Activated CD4-positive, CD25-positive, alpha-beta regulatory T cell treated with anti-CD3 and anti-CD28 coated beads, Interleukin-2, amount 50 U/mL, for 72 hours (primary cell): ENCODE measurements around the gene CCDC183.
"Not testable (repeated sequence)": the region's sequence is repeated elsewhere in the genome, so short reads cannot be mapped to it uniquely, and the experiment has no call there.

ENCODE experiments used
- DNase-seq: peaks from one replicate; pipeline ENCODE4 v3.0.0; 2021

Gene CCDC183

GRCh38 chr9:136785565-136786355 lies 10.4 kb upstream of the CCDC183 start:
- DNase-seq, result not testable (repeated sequence)

DNA sequence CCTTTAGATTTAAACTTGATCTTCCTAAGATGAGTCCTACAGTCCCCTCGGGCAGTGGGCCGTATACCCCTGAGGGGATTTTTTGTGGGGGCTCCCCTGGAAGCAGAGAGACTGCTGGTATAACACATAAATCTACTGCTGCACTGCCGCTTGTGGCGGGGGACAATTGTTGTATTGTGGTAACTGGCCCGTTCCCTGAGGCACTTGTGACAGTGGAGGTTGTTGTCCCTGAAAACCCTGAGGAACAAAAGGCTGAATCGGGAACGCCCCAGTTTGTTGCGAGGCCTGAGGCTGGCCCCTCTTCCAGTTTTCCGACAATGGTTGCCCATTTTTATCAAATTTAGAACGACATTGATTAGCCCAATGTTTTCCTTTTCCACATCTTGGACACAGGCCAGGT lies 9.7 kb upstream of the CCDC183 start:
- no peak for DNase-seq

- not testable (repeated sequence) for DNase-seq
Observed at GRCh38 chr9:136786983-136787382, 9.2 kb upstream of the CCDC183 start.

GRCh38 chr9:136787690-136788400 lies 8.3 kb upstream of the CCDC183 start:
- peak; percentile 64 for DNase-seq

GRCh38 chr9:136788644-136789522 lies 7.3 kb upstream of the CCDC183 start:
- DNase-seq, result not testable (repeated sequence)

GRCh38 chr9:136789523-136789937 lies 6.6 kb upstream of the CCDC183 start:
- no peak for DNase-seq

- peak; percentile 100 for DNase-seq
Observed at GRCh38 chr9:136790640-136791515, 5.3 kb upstream of the CCDC183 start, which contains the start of gene TMEM141. Gene TMEM141, plus strand, starts transcription at chr9:136791344. Its CDS starts 27 bp downstream, at chr9:136791371.

DNA sequence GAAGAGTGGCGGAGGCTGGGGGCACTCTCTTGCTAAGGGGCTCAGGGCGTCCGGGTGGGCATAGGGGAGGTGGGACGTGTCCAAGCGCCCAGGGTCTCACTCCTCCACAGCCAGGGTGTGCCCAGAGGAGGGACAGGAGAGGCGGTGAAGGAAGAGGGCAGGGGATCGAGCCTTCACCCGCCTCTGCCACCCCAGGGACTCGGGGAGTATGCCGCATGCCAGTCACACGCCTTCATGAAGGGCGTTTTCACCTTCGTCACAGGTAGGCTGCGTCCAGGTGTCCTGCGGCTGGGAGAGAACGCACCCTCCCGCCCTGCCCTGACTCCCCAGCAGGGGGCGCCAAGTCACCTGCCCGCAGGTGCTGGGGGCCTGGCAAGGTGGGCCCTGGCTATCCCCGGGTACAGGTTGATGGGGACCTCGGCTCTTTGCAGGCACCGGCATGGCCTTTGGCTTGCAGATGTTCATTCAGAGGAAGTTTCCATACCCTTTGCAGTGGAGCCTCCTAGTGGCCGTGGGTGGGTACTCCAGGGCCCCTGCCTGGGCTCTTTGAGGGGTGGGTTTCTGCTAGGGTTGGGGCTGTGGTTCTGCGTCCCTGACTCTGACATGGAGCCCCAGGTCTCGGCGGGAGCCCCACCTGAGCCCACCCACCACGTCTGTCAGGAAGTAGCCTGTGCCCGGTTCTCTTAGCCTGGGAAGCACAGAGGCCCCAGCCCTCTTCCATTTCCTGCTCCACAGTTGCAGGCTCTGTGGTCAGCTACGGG lies 4.4 kb upstream of the CCDC183 start:
- peak; percentile 74 for DNase-seq

DNA sequence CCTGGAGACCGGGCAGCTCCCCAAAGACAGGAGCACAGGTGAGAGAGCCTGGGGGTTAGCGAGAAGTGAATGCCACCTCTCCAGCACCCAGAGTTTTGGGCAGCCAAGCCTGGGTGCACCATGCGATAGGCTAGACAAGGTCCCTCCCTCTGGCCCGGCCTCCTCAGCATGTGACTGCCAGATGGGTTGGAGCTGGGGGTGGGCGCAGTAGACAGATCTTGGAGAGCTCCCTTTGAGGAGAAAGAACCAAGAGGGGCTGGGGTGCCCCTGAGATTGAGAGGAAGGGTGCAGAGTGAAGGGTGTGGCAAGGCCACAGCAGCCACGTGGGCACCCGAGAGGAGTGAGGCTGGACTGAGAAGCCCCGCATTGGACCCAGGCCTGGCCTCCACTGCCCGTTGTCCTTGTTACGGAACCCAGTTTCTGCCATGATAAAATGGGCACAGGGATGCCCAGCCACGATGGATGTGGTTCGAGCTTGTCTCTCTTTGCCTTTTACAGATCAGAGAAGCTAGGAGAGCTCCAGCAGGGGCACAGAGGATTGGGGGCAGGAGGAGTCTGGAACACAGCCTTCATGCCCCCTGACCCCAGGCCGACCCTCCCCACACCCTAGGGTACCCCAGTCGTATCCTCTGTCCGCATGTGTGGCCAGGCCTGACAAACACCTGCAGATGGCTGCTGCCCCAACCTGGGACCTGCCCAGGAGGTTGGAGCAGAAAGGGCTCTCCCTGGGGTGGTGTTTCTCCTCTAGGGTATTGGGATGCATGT lies 3.6 kb upstream of the CCDC183 start:
- DNase-seq, result no peak

DNA sequence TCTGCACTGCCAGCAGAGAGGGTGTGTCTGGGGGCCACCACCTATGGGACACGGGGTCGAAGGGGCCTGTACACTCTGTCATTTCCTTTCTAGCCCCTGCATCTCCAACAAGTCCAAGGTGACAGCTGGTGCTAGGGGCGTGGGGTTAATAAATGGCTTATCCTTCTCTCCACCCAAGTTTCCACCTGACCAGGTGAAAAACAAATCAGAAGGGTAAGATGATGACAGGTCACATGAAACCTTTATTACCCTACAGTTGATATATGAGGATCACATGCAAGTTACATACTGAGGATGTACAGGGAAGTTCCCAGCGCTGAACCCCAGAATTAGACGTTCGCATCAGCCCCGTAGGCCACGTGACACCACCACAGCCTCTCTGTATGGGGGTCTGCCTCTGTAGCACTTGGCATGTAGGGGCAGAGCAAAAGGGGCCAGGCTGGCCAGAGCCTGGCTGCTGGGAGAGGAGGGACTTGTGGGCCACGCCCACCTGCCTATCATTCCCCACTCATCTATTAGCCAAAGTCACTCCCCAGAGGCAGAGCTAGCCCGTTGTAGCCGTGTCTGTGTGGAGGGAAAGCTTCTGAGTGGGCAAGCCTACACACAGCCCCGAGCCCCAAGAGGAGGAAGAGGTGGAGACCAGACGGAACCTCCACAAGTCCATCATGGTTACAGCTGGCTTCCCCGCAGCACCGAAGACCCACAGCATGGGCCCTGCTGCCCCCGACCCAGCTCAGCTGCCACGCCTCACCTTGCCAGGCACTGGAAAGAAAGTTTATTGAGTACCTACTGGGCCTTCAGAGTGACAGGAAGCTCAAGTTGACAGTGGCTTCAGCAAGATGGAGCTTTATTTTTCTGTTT lies 2.8 kb upstream of the CCDC183 start:
- DNase-seq, result no peak

GRCh38 chr9:136794281-136794999 lies 1.7 kb upstream of the CCDC183 start:
- DNase-seq, result no peak

DNA sequence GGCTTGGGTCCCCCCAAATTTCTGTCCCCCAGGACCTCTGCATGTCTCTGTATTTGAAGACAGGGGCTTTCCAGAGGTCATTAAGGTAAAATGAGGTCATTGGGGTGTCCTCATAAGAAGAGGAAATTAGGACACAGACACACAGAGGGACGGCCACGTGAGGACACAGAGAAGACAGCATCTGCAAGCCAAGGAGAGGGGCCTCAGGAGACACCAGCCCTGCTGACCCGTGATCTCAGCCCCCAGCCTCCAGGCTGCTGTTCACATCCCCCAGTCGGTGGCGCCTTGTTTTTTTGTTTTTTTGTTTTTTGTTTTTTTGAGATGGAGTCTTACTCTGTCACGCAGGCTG lies 1.2 kb upstream of the CCDC183 start:
- DNase-seq, result no peak

GRCh38 chr9:136796775-136797347 lies 723 bp downstream of the CCDC183 start:
- not testable (repeated sequence) for DNase-seq

DNA sequence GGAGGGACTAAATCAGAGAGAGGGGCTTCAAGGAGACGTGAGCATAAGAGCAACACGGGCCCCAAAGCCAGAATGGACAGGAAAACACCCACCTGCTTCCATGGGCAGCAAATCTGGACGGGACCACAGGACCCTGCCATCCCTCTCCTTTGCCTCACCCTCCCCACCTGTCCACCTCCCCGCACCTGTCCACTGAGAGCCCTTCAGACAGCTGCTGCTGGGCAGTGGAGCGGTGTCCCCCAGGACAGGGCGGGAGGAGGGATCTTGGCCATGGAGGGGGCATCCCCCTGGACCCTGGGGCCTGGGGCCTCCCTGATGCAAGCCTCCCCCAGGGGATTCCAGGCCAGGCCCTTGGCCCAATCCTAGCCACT lies 2.6 kb downstream of the CCDC183 start:
- no peak for DNase-seq

DNA sequence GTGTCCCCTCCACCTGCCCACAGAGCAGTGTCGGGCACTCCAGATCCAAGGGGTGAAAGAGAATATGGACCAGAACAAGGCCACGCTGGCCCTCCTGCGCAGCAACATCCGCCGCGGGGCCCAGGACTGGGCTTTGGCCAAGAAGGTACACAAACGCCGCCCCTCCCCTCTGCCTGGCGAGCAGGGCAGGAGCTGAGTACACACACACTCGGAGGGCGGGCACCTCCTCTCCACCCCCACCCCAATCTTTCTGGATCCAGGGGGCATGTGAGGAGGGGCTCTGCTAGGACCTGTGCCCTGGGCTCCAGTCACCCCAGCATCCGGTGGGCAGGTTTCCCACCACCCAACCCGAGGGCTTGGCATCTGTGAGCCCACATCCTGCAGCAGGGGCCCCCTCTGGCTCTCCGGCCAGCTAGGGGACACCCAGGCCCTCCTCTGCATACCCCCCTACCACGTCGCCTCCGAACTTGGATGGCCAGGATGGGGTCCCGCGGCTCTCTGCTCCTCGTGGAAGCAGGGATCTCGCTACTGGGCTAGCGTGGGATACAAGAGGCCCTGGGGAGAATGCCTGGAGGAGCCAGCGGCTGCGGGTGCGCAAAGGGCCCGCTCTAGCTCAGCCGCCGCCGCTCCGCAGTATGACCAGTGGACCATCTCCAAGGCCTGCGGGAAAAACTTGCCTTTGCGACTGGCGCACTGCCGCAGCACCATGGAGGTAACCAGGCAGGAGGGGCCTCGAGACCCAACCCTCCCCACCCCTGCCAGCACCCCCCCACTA lies 3.1 kb downstream of the CCDC183 start:
- no peak for DNase-seq

DNA sequence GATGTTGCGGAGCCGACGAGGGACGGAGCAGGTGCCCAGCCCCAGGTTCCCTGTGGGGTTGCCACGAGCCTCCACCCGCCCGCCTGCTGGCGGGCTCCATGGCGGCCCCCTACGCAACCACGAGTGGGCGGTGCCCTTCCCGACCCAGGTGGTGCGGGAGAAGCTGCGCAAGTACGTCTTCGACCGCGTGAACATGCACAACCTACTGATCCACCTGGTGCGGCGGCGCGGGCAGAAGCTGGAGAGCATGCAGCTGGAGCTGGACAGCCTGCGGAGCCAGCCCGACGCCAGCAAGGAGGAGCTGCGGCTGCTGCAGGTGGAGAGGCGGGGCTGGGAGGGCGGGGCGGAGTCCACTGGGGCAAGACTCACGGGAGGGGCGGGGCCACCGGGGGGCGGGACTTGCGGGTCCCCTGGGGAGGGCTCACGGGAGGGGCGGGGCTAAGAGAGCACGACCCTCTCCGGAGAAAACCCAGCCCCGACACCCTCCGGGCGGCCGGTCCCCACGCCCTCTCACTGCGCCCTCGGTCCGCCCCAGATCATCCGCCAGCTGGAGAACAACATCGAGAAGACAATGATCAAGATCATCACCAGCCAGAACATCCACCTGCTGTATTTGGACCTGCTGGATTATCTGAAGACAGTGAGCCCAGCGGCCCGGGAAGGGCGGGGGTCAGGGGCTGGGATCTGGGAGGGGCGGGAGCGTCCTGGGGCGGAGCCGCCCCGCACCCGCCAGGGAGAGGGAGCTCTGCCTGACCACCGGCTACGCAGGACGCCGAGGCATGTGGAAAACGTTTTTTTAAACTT lies 3.9 kb downstream of the CCDC183 start:
- peak; percentile 72 for DNase-seq

DNA sequence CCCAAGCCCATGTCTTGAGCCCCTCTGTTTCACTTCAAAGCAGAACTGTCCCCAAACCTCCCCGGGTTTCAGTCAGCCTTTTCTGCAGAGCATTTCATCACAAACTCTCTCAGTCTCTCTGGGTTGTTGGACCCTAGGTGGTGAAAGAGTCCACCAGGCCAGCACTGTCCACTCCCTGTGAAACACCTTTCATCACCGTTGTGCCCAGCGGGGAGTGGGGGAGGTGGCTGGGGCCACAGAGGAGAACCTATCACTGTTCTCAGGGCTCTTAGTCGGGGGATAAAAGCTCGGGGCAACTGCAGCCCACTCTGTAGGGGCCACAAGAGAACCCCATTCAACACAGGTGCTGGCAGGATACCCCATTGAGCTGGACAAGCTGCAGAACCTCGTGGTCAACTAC lies 6.2 kb downstream of the CCDC183 start:
- DNase-seq, result no peak
